GM12874 (cell line): ENCODE results near the gene PRR15L.

Experiments
- TF ChIP-seq, protein P1 (sequence below): IDR thresholded peaks from 2 replicates; pipeline ENCODE4 v1.5.1; 2011; ENCODE audit warnings: low read depth, mild to moderate bottlenecking, control low read depth, low read length, moderate library complexity; ENCODE audit not compliant: insufficient read depth

The PRR15L gene, protein sequence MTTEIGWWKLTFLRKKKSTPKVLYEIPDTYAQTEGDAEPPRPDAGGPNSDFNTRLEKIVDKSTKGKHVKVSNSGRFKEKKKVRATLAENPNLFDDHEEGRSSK

GRCh38 chr17:47957591-47958490, at the start of gene PRR15L:
PRR15L (minus strand) TSS chr17:47957883; CDS start chr17:47953234, 4,649 bp downstream.
- TF ChIP-seq, protein P1, sequence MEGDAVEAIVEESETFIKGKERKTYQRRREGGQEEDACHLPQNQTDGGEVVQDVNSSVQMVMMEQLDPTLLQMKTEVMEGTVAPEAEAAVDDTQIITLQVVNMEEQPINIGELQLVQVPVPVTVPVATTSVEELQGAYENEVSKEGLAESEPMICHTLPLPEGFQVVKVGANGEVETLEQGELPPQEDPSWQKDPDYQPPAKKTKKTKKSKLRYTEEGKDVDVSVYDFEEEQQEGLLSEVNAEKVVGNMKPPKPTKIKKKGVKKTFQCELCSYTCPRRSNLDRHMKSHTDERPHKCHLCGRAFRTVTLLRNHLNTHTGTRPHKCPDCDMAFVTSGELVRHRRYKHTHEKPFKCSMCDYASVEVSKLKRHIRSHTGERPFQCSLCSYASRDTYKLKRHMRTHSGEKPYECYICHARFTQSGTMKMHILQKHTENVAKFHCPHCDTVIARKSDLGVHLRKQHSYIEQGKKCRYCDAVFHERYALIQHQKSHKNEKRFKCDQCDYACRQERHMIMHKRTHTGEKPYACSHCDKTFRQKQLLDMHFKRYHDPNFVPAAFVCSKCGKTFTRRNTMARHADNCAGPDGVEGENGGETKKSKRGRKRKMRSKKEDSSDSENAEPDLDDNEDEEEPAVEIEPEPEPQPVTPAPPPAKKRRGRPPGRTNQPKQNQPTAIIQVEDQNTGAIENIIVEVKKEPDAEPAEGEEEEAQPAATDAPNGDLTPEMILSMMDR, result no peak

GRCh38 chr17:48006936-48007709, 49.4 kb upstream of the PRR15L start:
- TF ChIP-seq, protein P1, result no peak

GRCh38 chr17:48004983-48005382, 47.3 kb upstream of the PRR15L start:
- TF ChIP-seq, protein P1, result no peak

DNA sequence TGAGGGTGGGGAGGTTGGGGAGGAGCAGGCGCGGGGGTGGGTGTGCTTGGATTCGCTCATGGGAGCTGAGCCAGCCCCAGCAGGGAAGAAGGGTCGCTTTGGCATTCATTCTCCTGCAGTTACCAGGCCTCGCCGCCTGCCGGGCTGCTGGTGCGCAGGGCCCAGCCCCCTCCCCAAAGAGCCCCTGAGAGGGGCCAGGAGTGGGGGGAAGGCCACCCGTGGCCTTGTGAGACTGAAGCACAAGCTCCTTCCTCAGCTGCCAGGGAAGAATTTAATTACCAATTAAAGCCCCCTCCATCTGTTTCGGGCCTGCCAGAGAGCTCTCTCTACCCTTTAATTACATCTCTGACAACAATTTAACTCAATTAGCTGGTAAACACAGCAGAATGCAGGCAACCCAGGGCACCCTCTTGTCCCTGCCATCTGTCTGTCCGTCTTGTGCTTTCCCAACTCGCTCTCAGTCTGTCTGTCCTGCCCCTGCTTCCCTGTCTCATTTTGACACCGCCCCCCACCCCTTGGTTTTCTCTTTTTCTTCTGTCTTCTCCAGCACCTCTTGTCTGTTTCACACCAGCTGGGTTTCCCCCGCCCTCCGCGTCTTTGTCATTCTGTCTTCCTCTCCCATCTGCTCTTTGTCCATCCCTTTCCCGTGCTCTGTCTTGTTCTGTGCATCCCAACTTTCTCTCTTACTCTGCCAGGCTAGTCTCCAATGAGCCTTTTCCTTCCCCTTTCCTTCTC, 45.9 kb upstream of the PRR15L start:
- TF ChIP-seq, protein P1, result no peak

GRCh38 chr17:48002916-48003416, 45.3 kb upstream of the PRR15L start:
- TF ChIP-seq, protein P1, result no peak

DNA sequence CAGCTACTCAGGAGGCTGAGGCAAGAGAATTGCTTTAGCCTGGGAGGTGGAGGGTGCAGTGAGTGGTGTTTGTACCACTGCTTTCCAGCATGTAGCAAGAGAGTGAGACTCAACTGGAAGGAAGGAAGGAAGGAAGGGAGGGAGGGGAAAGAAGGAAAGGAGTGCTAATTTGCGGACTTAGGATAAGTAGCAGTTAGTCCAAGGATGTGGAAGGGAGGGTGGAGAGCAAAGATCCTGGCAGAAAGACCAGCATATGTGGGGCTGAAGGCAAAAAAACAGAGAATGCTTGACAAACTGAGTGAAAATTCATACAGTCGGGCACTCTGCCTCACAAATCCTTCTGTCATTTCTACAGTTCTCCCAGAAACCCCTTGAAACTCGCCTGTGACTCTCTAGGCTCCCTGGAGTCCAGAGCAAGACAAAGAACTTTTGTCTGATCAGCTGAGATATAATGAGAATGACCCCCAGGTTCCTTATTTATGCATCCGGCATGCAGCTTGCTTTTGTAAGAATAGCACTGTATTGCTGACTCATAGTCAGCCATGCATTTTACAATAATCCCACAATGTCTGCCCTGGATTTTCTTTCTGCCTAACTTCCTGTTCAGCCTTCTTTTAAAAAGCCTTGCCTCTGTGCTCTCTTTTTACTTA, 44.7 kb upstream of the PRR15L start:
- TF ChIP-seq, protein P1, result no peak
